Neural cell (in vitro differentiated cells): ENCODE measurements around the gene SLC39A13. TPM values are rescaled to one million over a fixed set of nuclear protein-coding genes. Genes with fewer than 3 reads are reported as not detected.

ENCODE experiments used
- H2AFZ ChIP-seq: fragments of 200-600, 300-800 bp; sonication (generic), shearing (Covaris generic); 2 replicates; pipeline ENCODE4 v1.6.0; 2014; ENCODE audit warnings: low read depth, mild to moderate bottlenecking, antibody characterized with exemption, low read length, moderate library complexity
- H3F3A ChIP-seq: fragments of 200-600 bp; shearing (Covaris generic); 2 replicates; pipeline ENCODE4 v1.6.1; 2016; ENCODE audit warnings: mild to moderate bottlenecking, moderate library complexity, mixed read lengths, antibody characterized with exemption, low read length; ENCODE audit not compliant: insufficient read depth, poor library complexity, severe bottlenecking
- H3K27ac ChIP-seq: fragments of 200-600, 300-800 bp; sonication (generic), shearing (Covaris generic); 2 replicates; pipeline ENCODE4 v1.5.1; 2014; ENCODE audit warnings: mild to moderate bottlenecking, low read length, moderate library complexity
- H3K27me3 ChIP-seq: fragments of 300-800, 200-600 bp; sonication (generic), shearing (Covaris generic); 2 replicates; pipeline ENCODE4 v1.6.0; 2014; ENCODE audit warnings: mild to moderate bottlenecking, low read depth, low read length, moderate library complexity; ENCODE audit not compliant: insufficient read depth
- H3K36me3 ChIP-seq: fragments of 300-800, 200-600 bp; sonication (generic), shearing (Covaris generic); 2 replicates; pipeline ENCODE4 v1.5.1; 2014; ENCODE audit warnings: mild to moderate bottlenecking, antibody characterized with exemption, low read length, moderate library complexity; ENCODE audit not compliant: insufficient read depth
- H3K4me2 ChIP-seq: fragments of 300-800, 200-600 bp; sonication (generic), shearing (Covaris generic); 2 replicates; pipeline ENCODE4 v1.6.0; 2014; ENCODE audit warnings: mild to moderate bottlenecking, low read length
- H3K4me3 ChIP-seq: fragments of 300-800, 200-600 bp; sonication (generic), shearing (Covaris generic); 2 replicates; pipeline ENCODE4 v1.5.1; 2014; ENCODE audit warnings: mild to moderate bottlenecking, low read length, moderate library complexity
- H3K79me2 ChIP-seq: fragments of 200-600 bp; shearing (Covaris generic); replicated peaks from 2 replicates; pipeline ENCODE4 v1.6.0; 2014; ENCODE audit warnings: mild to moderate bottlenecking, low read length, moderate library complexity; ENCODE audit not compliant: insufficient read depth
- H3K9ac ChIP-seq: fragments of 300-800, 200-600 bp; sonication (generic), shearing (Covaris generic); 2 replicates; pipeline ENCODE4 v1.6.1; 2016; ENCODE audit warnings: mild to moderate bottlenecking, low read length, mixed read lengths
- H3K9me2 ChIP-seq: fragments of 200-600 bp; shearing (Covaris generic); 2 replicates; pipeline ENCODE4 v1.6.1; 2016; ENCODE audit warnings: mild to moderate bottlenecking, low read length, mixed read lengths; ENCODE audit not compliant: insufficient read depth
- H3K9me3 ChIP-seq: fragments of 200-600, 300-800 bp; sonication (generic), shearing (Covaris generic); 2 replicates; pipeline ENCODE4 v1.6.1; 2016; ENCODE audit warnings: mild to moderate bottlenecking, mixed run types, low read length, moderate library complexity, mixed read lengths
- H4K20me1 ChIP-seq: fragments of 200-600 bp; shearing (Covaris generic); 2 replicates; pipeline ENCODE4 v1.6.1; 2016; ENCODE audit warnings: mild to moderate bottlenecking, mixed run types; ENCODE audit not compliant: insufficient read depth
- EP300 ChIP-seq: fragments of 450-650 bp; conservative IDR thresholded peaks from 2 replicates; pipeline ENCODE4 v1.6.1; 2014; ENCODE audit warnings: antibody characterized with exemption, mild to moderate bottlenecking, moderate library complexity; ENCODE audit not compliant: poor library complexity, severe bottlenecking
- EZH2 ChIP-seq: fragments of 200-600, 300-800 bp; shearing (Covaris generic), sonication (generic); IDR thresholded peaks from 2 replicates; pipeline ENCODE4 v1.6.1; 2014; ENCODE audit warnings: antibody characterized with exemption, low read length, borderline replicate concordance, mild to moderate bottlenecking; ENCODE audit not compliant: insufficient read depth, poor library complexity, severe bottlenecking
- MXI1 ChIP-seq: fragments of 450-650 bp; conservative IDR thresholded peaks from 2 replicates; pipeline ENCODE4 v1.6.1; 2014; ENCODE audit warnings: antibody characterized with exemption, mild to moderate bottlenecking; ENCODE audit not compliant: poor library complexity, severe bottlenecking
- POLR2AphosphoS5 ChIP-seq: IDR thresholded peaks from 2 replicates; pipeline ENCODE4 v1.6.1; 2012
- RAD21 ChIP-seq: fragments of 450-650 bp; conservative IDR thresholded peaks from 2 replicates; pipeline ENCODE4 v1.6.1; 2014; ENCODE audit warnings: antibody characterized with exemption, mild to moderate bottlenecking, moderate library complexity
- REST ChIP-seq: IDR thresholded peaks from 2 replicates; pipeline ENCODE4 v1.6.1; 2012; ENCODE audit warnings: borderline replicate concordance
- SMC3 ChIP-seq: fragments of 450-650 bp; conservative IDR thresholded peaks from 2 replicates; pipeline ENCODE4 v1.6.1; 2014; ENCODE audit warnings: antibody characterized with exemption, mild to moderate bottlenecking, moderate library complexity; ENCODE audit not compliant: poor library complexity
- TAF1 ChIP-seq: IDR thresholded peaks from 2 replicates; pipeline ENCODE4 v1.6.1; 2012; ENCODE audit warnings: low read depth
- polyA plus RNA-seq: library from polyadenylated mRNA; depleted of rRNA; stranded (reverse); fragments of >200 nt; gene quantifications from 2 replicates; pipeline ENCODE4 v1.2.3, GENCODE V29; 2014
- TF ChIP-seq, protein P1 (sequence below): fragments of 450-650 bp; IDR thresholded peaks from 2 replicates; pipeline ENCODE4 v1.5.1; 2014; ENCODE audit warnings: antibody characterized with exemption, mild to moderate bottlenecking, moderate library complexity; ENCODE audit not compliant: poor library complexity, severe bottlenecking

SLC39A13 gene
- polyA plus RNA-seq, 1 donor from 2014 or later: 48.0 TPM

- H3K27ac ChIP-seq: no peak within 1 kb of the TSS
- H3F3A ChIP-seq: no peaks in the 10 kb centered on the region
- no peak for TF ChIP-seq TAF1
- TF ChIP-seq, protein P1, sequence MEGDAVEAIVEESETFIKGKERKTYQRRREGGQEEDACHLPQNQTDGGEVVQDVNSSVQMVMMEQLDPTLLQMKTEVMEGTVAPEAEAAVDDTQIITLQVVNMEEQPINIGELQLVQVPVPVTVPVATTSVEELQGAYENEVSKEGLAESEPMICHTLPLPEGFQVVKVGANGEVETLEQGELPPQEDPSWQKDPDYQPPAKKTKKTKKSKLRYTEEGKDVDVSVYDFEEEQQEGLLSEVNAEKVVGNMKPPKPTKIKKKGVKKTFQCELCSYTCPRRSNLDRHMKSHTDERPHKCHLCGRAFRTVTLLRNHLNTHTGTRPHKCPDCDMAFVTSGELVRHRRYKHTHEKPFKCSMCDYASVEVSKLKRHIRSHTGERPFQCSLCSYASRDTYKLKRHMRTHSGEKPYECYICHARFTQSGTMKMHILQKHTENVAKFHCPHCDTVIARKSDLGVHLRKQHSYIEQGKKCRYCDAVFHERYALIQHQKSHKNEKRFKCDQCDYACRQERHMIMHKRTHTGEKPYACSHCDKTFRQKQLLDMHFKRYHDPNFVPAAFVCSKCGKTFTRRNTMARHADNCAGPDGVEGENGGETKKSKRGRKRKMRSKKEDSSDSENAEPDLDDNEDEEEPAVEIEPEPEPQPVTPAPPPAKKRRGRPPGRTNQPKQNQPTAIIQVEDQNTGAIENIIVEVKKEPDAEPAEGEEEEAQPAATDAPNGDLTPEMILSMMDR: no peak
- H3K4me2 ChIP-seq: no peak within 1 kb of the TSS
- H4K20me1 ChIP-seq: no peaks in the 10 kb centered on the region
- no peaks in the 10 kb centered on the region for H3K9me2 ChIP-seq
- H3K4me3 ChIP-seq: no peak within 1 kb of the TSS
- H3K36me3 ChIP-seq: no peaks in the 10 kb centered on the region
- H3K27me3 ChIP-seq: no peaks in the 10 kb centered on the region
- H3K9ac ChIP-seq: no peak within 1 kb of the TSS
- H3K79me2 ChIP-seq: no peaks in the 10 kb centered on the region
- no peak within 1 kb of the TSS for H2AFZ ChIP-seq
- H3K9me3 ChIP-seq: no peaks in the 10 kb centered on the region
These were observed 30.2 kb upstream of the SLC39A13 start, which contains the start of gene SPI1 for GRCh38 chr11:47378010-47378835. SPI1 (minus strand) TSS chr11:47378547; CDS start chr11:47378353, 194 bp downstream.

DNA sequence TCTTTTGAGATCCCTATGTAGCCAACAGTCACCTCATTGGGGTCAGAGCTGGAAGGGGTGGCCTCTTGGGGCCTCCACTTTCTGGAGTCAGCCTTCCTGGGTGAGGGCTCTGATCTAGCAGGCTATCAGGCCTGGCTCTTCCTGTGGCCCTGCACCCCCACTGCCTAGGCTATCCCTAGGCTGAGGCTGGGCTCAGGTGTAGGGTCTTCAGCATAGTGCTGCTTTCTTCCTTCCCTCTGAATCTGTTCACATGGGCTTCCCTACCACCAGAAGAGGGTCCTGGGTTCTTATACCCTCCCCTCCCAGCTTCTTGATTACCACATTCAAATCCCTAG lies 29.6 kb upstream of the SLC39A13 start:
- Histone ChIP-seq H2AFZ (no peak overlapping the region), H3K9me3 (no peaks in the 10 kb centered on the region), H4K20me1 (no peaks in the 10 kb centered on the region), H3K4me3 (no peak overlapping the region), H3K27ac (no peak overlapping the region), H3K36me3 (no peaks in the 10 kb centered on the region), H3K9ac (no peak overlapping the region), H3F3A (no peaks in the 10 kb centered on the region), H3K27me3 (no peaks in the 10 kb centered on the region), H3K9me2 (no peaks in the 10 kb centered on the region), H3K4me2 (no peak overlapping the region), H3K79me2 (no peaks in the 10 kb centered on the region)
- no peak for TF ChIP-seq TAF1
- TF ChIP-seq, protein P1: no peak
- no peak for TF ChIP-seq EP300
- TF ChIP-seq REST: no peak
- TF ChIP-seq MXI1: no peak
- no peak for TF ChIP-seq SMC3
- no peak for TF ChIP-seq RAD21
- TF ChIP-seq POLR2AphosphoS5: no peak
- TF ChIP-seq EZH2: no peak
